RPMI8226 (cell line): ENCODE results near the gene PDE6A.

Experiments
- DNase-seq: peaks from one replicate; pipeline ENCODE4 v3.0.0-alpha.2; 2015

PDE6A gene

GRCh38 chr5:149924486-149924885, 20.1 kb downstream of the PDE6A start:
- DNase-seq: no peak

GRCh38 chr5:149922950-149923349, 21.6 kb downstream of the PDE6A start:
- DNase-seq: no peak

GRCh38 chr5:149921597-149921996, 23.0 kb downstream of the PDE6A start:
- no peak for DNase-seq

- DNase-seq: no peak
Measured at GRCh38 chr5:149917073-149917676, 27.4 kb downstream of the PDE6A start.

- no peak for DNase-seq
Measured at GRCh38 chr5:149916334-149917072, 28.1 kb downstream of the PDE6A start.

GRCh38 chr5:149915392-149916260, 29.0 kb downstream of the PDE6A start:
- no peak for DNase-seq

- DNase-seq: no peak
Measured at GRCh38 chr5:149913436-149914419, 30.9 kb downstream of the PDE6A start.

GRCh38 chr5:149912226-149912871, 32.2 kb downstream of the PDE6A start:
- no peak for DNase-seq

DNA sequence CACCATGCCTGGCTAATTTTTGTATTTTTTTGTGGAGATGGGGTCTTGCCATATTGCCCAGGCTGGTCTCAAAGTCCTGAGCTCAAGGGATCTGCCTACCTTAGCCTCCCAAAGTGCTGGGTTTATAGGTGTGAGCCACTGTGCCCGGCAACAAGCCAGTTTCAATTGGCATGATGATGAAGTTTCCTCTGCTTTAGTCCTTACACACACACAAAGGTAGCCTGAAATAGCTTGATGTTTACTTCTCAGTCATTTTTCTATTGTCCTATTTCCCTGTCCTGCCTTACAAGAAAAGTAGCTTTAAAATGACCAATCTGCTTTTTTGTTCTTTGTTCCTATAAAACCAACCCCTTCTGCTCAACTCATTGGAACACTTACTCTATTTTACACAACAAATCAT, 33.6 kb downstream of the PDE6A start:
- DNase-seq: no peak

DNA sequence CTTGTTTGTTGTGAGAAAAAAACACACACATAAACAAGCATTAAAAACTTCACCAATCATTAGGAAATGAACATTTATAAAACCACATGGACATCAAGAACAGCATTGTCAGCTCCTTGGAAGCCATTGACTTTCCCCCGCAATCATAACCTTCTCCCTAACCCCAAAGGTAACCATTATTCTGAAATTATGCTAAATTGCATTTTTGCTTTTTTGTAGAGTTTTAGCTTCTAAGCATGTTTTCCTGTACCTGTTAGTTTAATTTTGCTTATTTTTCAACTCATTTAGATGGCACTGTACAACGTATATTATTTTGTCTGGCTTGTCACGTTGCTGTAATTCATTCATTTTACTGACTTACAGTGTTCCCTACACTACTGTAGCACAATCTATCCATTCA, 36.8 kb downstream of the PDE6A start:
- no peak for DNase-seq

GRCh38 chr5:149904977-149905376, 39.6 kb downstream of the PDE6A start:
- no peak for DNase-seq

DNA sequence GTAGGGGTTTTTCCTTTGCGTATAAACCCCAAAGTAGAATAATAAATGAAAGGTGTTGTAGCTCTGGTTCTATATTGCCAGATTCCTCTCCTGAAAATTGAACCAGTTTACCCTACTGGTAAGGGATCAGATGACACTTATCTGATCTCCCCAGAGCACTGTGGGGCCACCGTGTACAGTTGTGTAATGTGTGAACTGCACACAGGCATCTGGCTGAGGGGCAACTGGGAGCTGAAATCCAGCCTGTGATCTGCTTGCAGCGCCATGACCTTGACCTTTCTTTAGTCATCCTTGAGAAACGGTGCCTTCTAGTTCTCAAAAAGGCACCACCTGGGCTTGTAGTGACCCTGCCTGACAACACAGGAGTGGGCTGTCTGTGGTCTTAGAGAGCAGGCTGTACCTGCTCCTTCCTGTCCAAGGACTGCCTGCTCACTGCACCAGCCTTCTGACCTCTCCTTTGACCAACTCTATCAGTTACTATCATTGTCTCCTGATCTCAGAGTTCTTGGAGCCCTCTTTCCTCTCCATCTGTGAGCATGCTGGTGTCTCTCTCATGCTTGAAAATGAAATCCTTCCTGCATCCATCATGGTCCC, 40.2 kb downstream of the PDE6A start:
- DNase-seq: no peak

- DNase-seq: no peak
Measured at GRCh38 chr5:149903404-149903803, 41.2 kb downstream of the PDE6A start.

GRCh38 chr5:149902177-149902576, 42.4 kb downstream of the PDE6A start:
- no peak for DNase-seq

DNA sequence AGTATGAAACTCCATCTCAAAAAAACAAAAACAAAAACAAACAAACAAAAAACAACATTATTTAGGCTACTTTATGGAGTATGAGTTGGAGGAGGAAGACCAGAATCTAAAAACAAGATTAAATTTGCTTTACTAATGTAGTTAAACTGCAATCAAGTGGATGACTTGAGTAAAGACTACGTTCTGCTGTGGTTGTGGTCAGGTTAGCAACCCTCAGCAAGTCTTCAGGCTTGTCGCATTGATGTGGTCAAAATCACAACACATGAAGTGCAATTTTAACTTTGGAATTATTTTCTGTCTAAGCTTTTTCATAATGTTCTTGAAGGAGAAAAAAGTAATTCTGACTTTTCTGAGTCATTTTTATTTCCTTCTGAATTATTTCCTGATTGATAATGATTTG, 43.1 kb downstream of the PDE6A start:
- no peak for DNase-seq

DNA sequence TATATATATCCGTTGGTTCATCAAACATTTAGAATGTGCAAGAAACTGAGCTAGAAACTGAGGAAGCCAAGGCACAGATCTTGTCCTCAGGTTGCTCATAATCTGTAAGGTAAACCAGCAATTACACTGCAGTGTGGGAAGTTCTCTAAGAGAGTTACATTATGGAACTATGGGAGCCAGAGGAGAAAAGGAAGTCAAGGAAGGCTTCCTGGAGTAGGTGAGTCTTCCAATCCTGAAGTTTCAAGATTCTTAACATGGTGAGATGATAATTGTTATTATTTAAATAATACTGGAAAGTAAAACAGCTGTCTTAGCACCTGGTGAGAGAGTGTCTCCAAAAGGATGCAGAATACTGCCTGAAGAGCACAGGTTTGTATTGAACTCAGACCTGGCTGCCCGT, 44.2 kb downstream of the PDE6A start:
- DNase-seq: no peak

DNA sequence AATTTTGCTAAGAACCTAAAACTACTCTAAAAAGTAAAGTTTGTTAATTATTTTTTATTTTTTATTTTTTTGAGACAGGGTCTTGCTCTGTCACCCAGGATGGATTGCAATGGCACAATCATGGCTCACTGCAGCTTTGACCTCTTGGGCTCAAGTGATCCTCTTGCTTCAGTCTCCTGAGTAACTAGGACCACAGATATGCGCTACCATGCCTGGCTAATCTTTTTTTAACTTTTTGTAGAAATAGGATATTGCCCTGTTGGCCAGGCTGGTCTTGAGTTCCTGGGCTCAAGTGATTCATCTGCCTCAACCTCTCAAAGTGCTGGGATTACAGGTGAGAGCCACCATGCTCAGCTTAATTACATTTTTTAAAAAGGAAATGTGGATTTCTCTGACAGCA, 45.8 kb downstream of the PDE6A start:
- DNase-seq: no peak

- no peak for DNase-seq
Measured at GRCh38 chr5:149895416-149896345, 48.9 kb downstream of the PDE6A start.

DNA sequence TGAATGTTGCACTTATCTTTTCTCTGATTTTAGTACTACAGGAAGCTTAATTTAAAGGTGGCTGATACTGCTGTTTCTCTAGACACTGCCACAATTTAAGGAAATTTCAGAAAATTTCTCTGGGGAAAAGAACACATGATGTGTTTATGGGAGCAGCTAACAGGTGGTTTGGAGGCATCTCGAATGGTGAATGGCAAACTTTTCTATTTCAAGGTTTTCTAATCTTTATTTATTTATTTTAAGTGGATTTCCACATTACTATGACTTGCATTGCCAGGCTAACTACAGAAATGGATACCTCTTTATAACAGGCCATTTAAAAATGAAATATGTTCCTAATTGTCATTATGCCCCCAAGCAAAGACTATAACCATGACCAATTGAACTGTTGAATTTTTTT, 50.4 kb downstream of the PDE6A start:
- no peak for DNase-seq

DNA sequence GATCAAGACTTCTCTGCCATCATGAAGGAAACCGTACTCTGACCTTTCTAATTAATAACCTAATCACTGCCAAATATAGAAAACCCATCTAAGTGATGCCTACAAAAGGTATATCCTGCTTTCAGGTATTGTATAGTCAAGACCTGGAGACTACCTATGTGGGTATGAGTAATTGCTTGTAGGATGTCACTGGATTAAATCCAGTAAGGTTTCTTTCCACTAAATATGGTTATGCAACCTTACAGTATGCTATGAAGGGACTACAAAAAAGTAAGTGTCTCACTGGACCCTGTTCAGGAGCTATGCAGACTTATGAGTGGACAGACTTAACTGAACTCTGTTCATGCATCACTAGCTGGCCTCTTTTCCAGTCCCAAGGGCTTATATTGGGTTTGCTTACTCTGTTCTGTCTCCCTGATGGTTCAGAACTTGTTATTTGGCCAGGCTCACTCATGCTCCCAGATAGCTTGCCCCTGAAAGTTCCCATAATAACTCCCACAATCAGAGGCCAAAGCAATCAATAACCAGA, 51.1 kb downstream of the PDE6A start:
- no peak for DNase-seq
